HFF-Myc (cell line): Measurements from ENCODE around the gene NSUN2.

ENCODE experiments used
- DNase-seq: peaks from one replicate; pipeline ENCODE4 v3.0.0-alpha.2; 2011; ENCODE audit warnings: low read depth; ENCODE audit errors: extremely low read depth
- H3K4me3 ChIP-seq: replicated peaks from 2 replicates; pipeline ENCODE4 v1.5.1; 2011; ENCODE audit warnings: low read depth, mild to moderate bottlenecking, control low read depth, low read length
- TF ChIP-seq, protein P1 (sequence below): IDR thresholded peaks from 2 replicates; pipeline ENCODE4 v1.5.1; 2012; ENCODE audit warnings: mild to moderate bottlenecking, low read depth, low read length, control low read depth; ENCODE audit errors: missing control alignments

The NSUN2 gene

DNA sequence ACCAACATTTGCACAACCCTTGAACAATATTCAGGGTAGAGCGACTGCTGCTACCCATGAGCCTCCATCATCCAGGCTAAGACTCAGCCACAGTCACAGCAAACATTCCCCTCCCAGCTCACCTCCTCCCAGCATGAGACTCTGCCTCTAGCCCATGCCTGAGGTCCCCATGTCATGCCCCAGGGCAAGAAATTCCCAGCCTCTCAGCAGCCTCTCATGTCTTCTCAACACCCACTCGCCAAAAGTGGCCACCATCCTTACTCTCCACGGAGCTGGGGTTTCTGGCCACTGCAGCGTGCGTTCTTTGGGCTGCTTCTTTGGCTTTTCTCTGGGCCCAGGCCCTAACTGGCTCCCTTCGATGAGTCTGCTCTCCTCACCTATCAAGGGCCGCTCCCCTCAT is 82.2 kb downstream of the NSUN2 start:
- DNase-seq, result no peak
- TF ChIP-seq, protein P1, sequence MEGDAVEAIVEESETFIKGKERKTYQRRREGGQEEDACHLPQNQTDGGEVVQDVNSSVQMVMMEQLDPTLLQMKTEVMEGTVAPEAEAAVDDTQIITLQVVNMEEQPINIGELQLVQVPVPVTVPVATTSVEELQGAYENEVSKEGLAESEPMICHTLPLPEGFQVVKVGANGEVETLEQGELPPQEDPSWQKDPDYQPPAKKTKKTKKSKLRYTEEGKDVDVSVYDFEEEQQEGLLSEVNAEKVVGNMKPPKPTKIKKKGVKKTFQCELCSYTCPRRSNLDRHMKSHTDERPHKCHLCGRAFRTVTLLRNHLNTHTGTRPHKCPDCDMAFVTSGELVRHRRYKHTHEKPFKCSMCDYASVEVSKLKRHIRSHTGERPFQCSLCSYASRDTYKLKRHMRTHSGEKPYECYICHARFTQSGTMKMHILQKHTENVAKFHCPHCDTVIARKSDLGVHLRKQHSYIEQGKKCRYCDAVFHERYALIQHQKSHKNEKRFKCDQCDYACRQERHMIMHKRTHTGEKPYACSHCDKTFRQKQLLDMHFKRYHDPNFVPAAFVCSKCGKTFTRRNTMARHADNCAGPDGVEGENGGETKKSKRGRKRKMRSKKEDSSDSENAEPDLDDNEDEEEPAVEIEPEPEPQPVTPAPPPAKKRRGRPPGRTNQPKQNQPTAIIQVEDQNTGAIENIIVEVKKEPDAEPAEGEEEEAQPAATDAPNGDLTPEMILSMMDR, result no peak
- no peak overlapping the region for H3K4me3 ChIP-seq
